Astrocyte (in vitro differentiated cells and primary cell): Measurements from ENCODE around the gene POLN.

ENCODE experiments used
- CTCF ChIP-seq: IDR thresholded peaks from 2 replicates; pipeline ENCODE4 v1.5.1; 2011; ENCODE audit warnings: low read depth, mild to moderate bottlenecking, inconsistent platforms, low read length, moderate library complexity; ENCODE audit not compliant: insufficient read depth
- EZH2 ChIP-seq: IDR thresholded peaks from 2 replicates; pipeline ENCODE4 v1.6.1; 2012; ENCODE audit warnings: mild to moderate bottlenecking, low read length, inconsistent platforms; ENCODE audit not compliant: insufficient read depth

GRCh38 chr4:2286904-2287593, 45.1 kb upstream of the POLN start:
- TF ChIP-seq EZH2 (no peak), CTCF (no peak)
